ENCODE measurements around the gene PALD1. TPM values are rescaled to one million over a fixed set of nuclear protein-coding genes. Genes with fewer than 3 reads are reported as not detected.

PALD1 gene
- total and polyA plus RNA-seq, 9 of the 15 experiments (the other 6 are each of a cell fraction or from before 2014, with no cell fraction given), result 0.03 to 0.29 (median 0.09) TPM; not detected in 2

DNA sequence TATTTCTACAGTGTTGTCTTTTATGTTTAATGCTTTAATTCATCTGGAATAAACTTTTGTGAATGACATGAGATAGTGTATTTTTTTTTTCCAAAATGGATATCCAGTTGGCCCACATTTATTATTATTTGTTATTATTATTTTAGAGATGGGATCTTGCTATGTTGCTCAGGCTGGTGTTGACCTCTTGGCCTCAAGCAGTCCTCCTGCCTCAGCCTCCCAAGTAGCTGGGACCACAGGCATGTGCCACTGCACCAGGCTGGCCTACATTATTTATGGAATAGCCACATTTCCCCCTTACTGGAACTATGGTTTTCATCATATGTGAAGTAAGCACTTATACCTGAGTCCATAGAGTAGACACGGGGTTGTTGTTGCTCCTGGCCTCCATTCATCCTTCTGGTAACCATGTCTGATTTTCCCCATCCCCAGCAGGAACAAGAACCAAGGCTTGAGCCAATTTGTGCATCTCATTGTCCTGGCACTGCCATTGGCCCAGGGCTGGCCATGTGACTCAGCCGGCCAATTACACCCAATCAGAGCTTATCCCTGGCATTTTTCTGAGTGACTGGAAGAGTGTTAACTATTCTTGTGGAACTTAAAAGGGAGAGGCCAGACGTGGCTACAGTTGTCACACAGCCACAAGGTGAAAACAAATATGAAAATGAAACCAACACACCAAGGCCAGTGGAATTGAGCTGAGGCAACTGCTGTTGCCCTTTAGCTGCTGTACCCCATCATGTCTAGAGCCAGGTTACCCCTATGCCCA lies 100.9 kb downstream of the PALD1 start (continued):
- TF ChIP-seq, protein P1, sequence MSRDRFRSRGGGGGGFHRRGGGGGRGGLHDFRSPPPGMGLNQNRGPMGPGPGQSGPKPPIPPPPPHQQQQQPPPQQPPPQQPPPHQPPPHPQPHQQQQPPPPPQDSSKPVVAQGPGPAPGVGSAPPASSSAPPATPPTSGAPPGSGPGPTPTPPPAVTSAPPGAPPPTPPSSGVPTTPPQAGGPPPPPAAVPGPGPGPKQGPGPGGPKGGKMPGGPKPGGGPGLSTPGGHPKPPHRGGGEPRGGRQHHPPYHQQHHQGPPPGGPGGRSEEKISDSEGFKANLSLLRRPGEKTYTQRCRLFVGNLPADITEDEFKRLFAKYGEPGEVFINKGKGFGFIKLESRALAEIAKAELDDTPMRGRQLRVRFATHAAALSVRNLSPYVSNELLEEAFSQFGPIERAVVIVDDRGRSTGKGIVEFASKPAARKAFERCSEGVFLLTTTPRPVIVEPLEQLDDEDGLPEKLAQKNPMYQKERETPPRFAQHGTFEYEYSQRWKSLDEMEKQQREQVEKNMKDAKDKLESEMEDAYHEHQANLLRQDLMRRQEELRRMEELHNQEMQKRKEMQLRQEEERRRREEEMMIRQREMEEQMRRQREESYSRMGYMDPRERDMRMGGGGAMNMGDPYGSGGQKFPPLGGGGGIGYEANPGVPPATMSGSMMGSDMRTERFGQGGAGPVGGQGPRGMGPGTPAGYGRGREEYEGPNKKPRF (IDR thresholded peaks at IDR 0.05; ENCODE audit: low read depth, low read length), result no peak
- TF ChIP-seq HMG20B (CRISPR knock-in tag; IDR thresholded peaks at IDR 0.05) (no peak), SREBF1 (IDR thresholded peaks at IDR 0.05; ENCODE audit: borderline replicate concordance, low read depth, low read length) (no peak), HSF4 (CRISPR knock-in tag; IDR thresholded peaks at IDR 0.05; ENCODE audit: borderline replicate concordance) (no peak), ZNF197 (CRISPR knock-in tag; IDR thresholded peaks at IDR 0.05; ENCODE audit: low read depth) (0 out of 2 replicates have a peak, but pooled peaks have one; percentile 21), ZBTB17 (CRISPR knock-in tag; IDR thresholded peaks at IDR 0.05) (0 out of 2 replicates have a peak, but pooled peaks have one; percentile 35), MAZ (CRISPR knock-in tag; conservative IDR thresholded peaks at IDR 0.05 in 1 of 2, IDR thresholded peaks at IDR 0.05 in 1 of 2) (peak in 1 of 2 experiments; percentile 60; a peak in 2 of 4 replicates), SIN3A (IDR thresholded peaks at IDR 0.05; ENCODE audit: borderline replicate concordance in 2 of 2, control insufficient read depth in 1 of 2, low read depth in 2 of 2, low read length in 2 of 2) (no peak), HDAC3 (IDR thresholded peaks at IDR 0.05; ENCODE audit: borderline replicate concordance, partially characterized antibody) (no peak), ZNF311 (CRISPR knock-in tag; IDR thresholded peaks at IDR 0.05) (0 out of 2 replicates have a peak, but pooled peaks have one; percentile 75), ZNF212 (CRISPR knock-in tag; IDR thresholded peaks at IDR 0.05) (no peak), ZNF77 (CRISPR knock-in tag; IDR thresholded peaks at IDR 0.05) (no peak), SMARCA5 (IDR thresholded peaks at IDR 0.05) (peak; percentile 61; the same call in 1 of the 2 replicates), SNRNP70 (optimal IDR thresholded peaks at IDR 0.05; ENCODE audit: low read depth, low read length) (no peak)
- TF ChIP-seq, protein P2, sequence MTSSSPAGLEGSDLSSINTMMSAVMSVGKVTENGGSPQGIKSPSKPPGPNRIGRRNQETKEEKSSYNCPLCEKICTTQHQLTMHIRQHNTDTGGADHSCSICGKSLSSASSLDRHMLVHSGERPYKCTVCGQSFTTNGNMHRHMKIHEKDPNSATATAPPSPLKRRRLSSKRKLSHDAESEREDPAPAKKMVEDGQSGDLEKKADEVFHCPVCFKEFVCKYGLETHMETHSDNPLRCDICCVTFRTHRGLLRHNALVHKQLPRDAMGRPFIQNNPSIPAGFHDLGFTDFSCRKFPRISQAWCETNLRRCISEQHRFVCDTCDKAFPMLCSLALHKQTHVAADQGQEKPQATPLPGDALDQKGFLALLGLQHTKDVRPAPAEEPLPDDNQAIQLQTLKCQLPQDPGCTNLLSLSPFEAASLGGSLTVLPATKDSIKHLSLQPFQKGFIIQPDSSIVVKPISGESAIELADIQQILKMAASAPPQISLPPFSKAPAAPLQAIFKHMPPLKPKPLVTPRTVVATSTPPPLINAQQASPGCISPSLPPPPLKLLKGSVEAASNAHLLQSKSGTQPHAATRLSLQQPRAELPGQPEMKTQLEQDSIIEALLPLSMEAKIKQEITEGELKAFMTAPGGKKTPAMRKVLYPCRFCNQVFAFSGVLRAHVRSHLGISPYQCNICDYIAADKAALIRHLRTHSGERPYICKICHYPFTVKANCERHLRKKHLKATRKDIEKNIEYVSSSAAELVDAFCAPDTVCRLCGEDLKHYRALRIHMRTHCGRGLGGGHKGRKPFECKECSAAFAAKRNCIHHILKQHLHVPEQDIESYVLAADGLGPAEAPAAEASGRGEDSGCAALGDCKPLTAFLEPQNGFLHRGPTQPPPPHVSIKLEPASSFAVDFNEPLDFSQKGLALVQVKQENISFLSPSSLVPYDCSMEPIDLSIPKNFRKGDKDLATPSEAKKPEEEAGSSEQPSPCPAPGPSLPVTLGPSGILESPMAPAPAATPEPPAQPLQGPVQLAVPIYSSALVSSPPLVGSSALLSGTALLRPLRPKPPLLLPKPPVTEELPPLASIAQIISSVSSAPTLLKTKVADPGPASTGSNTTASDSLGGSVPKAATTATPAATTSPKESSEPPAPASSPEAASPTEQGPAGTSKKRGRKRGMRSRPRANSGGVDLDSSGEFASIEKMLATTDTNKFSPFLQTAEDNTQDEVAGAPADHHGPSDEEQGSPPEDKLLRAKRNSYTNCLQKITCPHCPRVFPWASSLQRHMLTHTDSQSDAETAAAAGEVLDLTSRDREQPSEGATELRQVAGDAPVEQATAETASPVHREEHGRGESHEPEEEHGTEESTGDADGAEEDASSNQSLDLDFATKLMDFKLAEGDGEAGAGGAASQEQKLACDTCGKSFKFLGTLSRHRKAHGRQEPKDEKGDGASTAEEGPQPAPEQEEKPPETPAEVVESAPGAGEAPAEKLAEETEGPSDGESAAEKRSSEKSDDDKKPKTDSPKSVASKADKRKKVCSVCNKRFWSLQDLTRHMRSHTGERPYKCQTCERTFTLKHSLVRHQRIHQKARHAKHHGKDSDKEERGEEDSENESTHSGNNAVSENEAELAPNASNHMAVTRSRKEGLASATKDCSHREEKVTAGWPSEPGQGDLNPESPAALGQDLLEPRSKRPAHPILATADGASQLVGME (CRISPR knock-in tag; IDR thresholded peaks at IDR 0.05), result 0 out of 2 replicates have a peak, but pooled peaks have one; percentile 59
- TF ChIP-seq, protein P3, sequence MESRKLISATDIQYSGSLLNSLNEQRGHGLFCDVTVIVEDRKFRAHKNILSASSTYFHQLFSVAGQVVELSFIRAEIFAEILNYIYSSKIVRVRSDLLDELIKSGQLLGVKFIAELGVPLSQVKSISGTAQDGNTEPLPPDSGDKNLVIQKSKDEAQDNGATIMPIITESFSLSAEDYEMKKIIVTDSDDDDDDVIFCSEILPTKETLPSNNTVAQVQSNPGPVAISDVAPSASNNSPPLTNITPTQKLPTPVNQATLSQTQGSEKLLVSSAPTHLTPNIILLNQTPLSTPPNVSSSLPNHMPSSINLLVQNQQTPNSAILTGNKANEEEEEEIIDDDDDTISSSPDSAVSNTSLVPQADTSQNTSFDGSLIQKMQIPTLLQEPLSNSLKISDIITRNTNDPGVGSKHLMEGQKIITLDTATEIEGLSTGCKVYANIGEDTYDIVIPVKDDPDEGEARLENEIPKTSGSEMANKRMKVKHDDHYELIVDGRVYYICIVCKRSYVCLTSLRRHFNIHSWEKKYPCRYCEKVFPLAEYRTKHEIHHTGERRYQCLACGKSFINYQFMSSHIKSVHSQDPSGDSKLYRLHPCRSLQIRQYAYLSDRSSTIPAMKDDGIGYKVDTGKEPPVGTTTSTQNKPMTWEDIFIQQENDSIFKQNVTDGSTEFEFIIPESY (CRISPR knock-in tag; IDR thresholded peaks at IDR 0.05), result no peak
